22Rv1 (cell line): ENCODE results near the gene CDC34.
A peak's percentile ranks its signal among the peaks of the same experiment; 100 is the strongest.
"Not testable (repeated sequence)": the region's sequence is repeated elsewhere in the genome, so short reads cannot be mapped to it uniquely, and the experiment has no call there.

Experiments
- H3K27ac ChIP-seq: fragments of 450-650 bp; 2 replicates; pipeline ENCODE4 v1.5.1; 2017
- ZFX ChIP-seq: fragments of 450-650 bp; IDR thresholded peaks from 2 replicates; pipeline ENCODE4 v1.6.1; 2017; ENCODE audit warnings: antibody characterized with exemption, borderline replicate concordance
- TF ChIP-seq, protein P1 (sequence below): fragments of 450-650 bp; IDR thresholded peaks from 2 replicates; pipeline ENCODE4 v1.5.1; 2017; ENCODE audit warnings: mild to moderate bottlenecking

The CDC34 gene

DNA sequence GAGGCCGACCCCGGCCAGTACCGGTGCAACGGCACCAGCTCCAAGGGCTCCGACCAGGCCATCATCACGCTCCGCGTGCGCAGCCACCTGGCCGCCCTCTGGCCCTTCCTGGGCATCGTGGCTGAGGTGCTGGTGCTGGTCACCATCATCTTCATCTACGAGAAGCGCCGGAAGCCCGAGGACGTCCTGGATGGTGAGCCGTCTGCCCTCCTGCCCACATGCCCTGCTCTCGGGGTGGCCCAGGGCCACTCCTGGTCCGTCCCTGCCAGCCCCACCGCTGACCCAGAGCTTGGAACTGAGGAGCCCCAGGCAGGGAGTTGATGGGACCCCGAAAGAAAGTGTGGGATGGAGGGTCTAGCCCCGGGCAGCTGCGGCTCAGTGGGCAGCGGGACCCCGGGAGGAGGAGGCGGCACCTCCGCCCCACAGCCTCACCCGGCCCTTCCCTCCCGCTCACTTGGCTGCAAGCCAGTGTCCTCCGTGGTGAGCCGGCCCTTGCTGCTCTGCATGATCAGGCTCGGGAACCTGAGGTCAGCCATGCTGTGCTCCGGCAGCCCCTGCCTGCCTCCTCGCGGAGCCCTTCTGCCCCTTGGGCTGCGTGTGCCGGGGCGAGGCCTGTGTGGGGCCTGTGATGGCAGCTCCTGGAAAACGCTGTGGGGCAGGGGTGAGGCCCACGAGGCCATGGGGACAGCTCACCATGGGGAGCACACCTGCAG, 50.0 kb downstream of the CDC34 start:
- H3K27ac ChIP-seq, result no peak overlapping the region
- TF ChIP-seq ZFX, result no peak
- TF ChIP-seq, protein P1, sequence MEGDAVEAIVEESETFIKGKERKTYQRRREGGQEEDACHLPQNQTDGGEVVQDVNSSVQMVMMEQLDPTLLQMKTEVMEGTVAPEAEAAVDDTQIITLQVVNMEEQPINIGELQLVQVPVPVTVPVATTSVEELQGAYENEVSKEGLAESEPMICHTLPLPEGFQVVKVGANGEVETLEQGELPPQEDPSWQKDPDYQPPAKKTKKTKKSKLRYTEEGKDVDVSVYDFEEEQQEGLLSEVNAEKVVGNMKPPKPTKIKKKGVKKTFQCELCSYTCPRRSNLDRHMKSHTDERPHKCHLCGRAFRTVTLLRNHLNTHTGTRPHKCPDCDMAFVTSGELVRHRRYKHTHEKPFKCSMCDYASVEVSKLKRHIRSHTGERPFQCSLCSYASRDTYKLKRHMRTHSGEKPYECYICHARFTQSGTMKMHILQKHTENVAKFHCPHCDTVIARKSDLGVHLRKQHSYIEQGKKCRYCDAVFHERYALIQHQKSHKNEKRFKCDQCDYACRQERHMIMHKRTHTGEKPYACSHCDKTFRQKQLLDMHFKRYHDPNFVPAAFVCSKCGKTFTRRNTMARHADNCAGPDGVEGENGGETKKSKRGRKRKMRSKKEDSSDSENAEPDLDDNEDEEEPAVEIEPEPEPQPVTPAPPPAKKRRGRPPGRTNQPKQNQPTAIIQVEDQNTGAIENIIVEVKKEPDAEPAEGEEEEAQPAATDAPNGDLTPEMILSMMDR, result no peak

DNA sequence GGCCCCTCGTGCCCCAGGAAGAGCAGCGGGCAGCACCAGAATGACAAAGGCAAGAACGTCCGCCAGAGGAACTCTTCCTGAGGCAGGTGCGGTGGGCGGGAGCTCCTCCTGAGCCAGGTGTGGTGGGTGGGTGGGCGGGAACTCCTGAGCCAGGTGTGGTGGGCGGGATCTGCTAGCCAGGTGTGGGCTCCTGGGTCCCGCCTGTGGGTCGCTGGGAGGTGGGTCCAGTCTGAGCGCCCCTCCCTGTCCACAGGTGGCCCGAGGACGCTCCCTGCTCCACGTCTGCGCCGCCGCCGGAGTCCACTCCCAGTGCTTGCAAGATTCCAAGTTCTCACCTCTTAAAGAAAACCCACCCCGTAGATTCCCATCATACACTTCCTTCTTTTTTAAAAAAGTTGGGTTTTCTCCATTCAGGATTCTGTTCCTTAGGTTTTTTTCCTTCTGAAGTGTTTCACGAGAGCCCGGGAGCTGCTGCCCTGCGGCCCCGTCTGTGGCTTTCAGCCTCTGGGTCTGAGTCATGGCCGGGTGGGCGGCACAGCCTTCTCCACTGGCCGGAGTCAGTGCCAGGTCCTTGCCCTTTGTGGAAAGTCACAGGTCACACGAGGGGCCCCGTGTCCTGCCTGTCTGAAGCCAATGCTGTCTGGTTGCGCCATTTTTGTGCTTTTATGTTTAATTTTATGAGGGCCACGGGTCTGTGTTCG, 51.1 kb downstream of the CDC34 start:
- H3K27ac ChIP-seq, result 0 out of 2 replicates have a peak overlapping the region, but pooled peaks have one; percentile 10

DNA sequence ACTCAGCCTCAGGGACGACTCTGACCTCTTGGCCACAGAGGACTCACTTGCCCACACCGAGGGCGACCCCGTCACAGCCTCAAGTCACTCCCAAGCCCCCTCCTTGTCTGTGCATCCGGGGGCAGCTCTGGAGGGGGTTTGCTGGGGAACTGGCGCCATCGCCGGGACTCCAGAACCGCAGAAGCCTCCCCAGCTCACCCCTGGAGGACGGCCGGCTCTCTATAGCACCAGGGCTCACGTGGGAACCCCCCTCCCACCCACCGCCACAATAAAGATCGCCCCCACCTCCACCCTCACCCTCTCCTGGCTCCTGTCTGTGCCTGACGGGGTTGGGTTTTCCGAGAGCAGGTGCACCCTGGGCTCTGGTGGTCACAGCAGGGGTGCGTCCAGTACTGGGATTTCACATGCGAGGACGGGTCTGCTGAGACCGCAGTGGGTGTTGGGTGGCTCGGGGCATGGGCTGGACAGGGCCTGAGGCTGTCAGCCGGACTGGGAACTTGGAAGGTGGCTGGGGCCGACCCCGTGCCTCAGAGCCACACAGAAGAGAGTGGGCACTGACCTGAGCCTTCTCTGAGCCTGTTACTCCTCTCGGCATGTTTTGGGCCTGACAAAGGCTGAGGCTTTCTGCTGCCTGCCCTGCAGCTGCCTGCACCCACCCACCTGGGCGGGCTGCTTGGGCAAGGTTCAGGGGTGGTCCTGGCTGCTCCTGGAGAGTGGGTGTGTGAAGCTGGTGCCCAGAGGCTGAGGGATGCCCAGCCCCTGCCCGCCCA, 51.8 kb downstream of the CDC34 start:
- TF ChIP-seq, protein P1, result no peak
- no peak for TF ChIP-seq ZFX
- peak overlapping the region; percentile 10; the same call in 1 of the 2 replicates for H3K27ac ChIP-seq

More for the DNA sequence above, 51.1 kb downstream of the CDC34 start:
- TF ChIP-seq ZFX, result no peak
- TF ChIP-seq, protein P1, result no peak

DNA sequence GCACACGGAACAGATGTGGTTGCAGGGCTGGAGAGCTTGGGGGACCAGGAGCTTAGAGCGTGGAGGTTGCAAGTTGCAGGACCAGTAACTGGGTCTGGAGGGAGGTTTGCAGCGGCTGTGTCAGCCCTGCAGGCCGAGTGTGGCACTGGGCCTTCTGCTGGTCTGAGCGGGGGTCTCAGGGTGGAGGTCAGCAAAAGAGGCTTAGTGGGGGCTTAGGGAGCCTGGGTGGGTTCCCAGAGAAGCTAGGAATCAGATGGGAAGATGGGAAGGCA, 52.3 kb downstream of the CDC34 start:
- H3K27ac ChIP-seq, result peak overlapping the region; percentile 10; the same call in 1 of the 2 replicates
- no peak for TF ChIP-seq ZFX
- TF ChIP-seq, protein P1, result no peak

DNA sequence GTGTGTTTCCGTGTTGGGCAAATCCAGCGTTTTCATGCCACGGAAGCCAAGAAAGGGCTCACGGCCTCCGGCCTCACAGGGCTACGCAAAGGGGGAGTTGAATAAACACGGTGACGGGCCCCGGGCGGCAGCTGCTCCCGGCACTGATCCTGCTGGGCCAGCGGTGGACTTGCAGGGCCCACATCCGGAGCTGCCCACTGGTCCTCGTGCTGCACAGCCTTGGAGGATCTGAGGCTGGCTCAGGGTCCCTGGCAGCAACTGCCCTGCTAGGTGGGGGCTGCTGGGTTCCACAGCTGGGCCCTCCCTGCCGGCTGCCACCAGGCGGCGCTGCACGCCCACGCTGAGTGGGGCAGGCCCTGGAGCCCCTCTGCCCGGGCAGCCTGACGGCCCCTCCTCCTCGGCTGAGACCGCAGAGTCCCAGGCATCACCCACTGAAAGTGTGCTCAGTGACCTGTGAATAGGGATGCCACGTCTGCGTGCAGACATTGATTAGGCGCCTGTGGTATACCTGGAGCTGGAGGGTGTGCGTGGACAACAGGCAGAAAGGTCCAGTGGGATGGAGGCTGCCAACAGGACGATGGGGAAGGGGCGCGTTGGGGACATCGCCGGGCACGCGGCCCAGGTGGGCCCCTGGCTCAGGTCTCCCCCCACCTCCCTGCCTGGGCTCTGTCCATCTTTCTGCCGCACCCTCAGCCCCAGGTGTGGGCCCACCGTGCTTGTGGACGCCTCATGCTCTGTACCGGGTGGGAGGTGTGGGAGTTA, 52.9 kb downstream of the CDC34 start:
- H3K27ac ChIP-seq, result peak overlapping the region; percentile 10; the same call in 1 of the 2 replicates
- TF ChIP-seq, protein P1, result peak; percentile 97
- no peak for TF ChIP-seq ZFX

DNA sequence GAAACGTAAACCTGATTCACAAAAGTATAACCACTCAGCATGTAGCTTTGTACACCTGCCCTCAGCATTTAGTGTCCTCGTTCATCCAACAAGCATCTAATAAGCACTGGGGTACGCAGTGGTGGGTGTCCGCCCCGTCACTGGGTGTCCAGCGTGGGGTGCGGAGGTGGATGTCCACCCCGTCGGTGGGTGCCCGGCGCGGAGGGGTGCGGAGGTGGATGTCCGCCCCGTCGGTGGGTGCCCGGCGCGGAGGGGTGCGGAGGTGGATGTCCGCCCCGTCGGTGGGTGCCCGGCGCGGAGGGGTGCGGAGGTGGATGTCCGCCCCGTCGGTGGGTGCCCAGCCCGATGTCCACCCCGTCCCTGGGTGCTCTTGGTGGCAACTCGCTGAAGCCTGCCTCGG, 53.6 kb downstream of the CDC34 start:
- H3K27ac ChIP-seq, result not testable (repeated sequence)

DNA sequence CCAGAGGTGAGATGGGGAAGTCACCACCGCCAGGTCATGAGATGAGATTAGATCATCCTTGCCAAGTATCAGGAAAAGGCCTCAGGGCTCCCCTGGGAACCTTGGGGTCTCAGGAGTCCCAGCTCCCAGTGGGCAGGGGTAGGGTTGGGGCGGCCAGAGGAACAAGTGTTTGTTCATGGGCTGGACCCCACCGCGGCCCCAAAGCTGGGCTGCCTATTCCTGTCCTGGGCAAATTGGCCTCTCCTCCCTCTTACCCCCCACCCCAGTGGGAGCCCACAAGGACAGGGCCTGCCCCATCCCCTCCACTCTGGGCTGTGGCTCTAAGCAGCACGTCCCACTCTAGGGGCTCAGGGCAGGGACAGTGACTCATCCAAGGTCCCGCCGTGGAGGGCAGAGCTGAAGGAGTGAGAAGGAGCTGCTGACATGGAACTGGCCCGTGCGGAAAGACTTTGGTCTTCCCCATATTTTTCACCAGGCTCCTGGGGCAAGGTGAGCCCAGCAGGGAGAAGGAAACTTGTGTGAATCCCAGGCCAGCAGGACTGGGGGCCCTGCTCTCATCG, 54.1 kb downstream of the CDC34 start:
- H3K27ac ChIP-seq, result no peak overlapping the region
- TF ChIP-seq ZFX, result no peak
- TF ChIP-seq, protein P1, result no peak
